ENCODE results near the gene ILF2. TPM values are rescaled to one million over a fixed set of nuclear protein-coding genes. Genes with fewer than 3 reads are reported as not detected.

ILF2 gene
- 274 to 302 TPM (median 282 TPM) in 5 replicates for total RNA-seq (2022; extraction: Qiagen RNA extraction)

GRCh38 chr1:153670859-153671627 lies at the start of gene ILF2:
TSS of gene ILF2 (minus strand) at chr1:153670993. CDS start at chr1:153670922, 71 bp downstream.

GRCh38 chr1:153678519-153679336 lies 7.9 kb upstream of the ILF2 start, which contains the start of gene NPR1:
TSS of gene NPR1 (plus strand) at chr1:153678688. CDS start at chr1:153679109, 421 bp downstream.

GRCh38 chr1:153658400-153659174 lies 12.2 kb downstream of the ILF2 start, which contains the start of gene SNAPIN:
TSS of gene SNAPIN (plus strand) at chr1:153658703. CDS start at chr1:153658744, 41 bp downstream.

DNA sequence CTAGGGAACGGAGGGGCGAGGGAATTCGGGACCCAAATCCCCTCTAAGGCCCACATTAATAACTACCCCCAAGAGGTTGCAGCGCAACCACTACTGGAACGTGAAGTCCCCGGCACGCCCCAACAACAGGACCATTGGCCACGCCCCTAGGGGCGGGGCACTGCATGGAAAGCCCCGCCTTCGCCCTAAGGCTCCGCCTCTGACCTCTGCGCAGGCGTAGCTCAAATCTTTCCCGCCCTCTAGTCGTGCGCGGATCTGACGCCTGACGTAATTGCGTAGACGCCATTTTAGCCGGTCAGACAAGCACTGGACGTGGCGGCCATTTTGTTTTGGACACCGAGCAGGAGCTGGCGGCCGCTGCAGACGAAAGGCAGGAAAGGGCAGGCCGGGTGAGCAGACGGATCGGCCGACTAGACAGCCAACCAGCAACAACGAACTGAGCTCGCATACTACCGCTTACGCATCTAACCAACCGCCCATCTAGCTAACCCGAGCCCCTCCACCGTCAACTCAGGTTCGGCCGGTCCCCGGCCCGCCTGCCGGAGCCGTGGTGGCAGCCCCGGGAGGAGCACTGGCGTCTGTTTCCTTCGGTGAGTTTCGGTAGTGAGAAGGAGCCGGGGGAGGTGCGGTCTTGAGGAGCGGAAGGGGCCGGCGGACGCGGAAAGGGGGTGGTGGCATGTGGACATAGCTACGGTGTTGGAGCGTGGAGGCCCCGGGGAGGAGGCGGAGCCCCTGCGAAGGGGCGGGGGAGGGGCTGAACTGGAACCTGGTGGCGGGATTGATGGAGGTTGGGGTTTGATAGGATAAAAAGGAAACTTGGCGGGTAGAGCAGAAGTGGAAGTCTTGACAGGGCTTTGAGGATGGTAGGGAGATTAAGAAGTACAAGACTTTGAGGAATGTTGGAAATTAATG lies 36.8 kb downstream of the ILF2 start, which contains the start of gene CHTOP:
Gene CHTOP, plus strand, starts transcription at position 313 of the 912 bp plus-strand sequence. CDS start 2,523 bp downstream, outside the sequence.

GRCh38 chr1:153627715-153628626 lies 42.8 kb downstream of the ILF2 start, which contains the start of gene S100A1:
TSS of gene S100A1 (plus strand) at chr1:153628434. CDS start at chr1:153630522, 2,088 bp downstream.

DNA sequence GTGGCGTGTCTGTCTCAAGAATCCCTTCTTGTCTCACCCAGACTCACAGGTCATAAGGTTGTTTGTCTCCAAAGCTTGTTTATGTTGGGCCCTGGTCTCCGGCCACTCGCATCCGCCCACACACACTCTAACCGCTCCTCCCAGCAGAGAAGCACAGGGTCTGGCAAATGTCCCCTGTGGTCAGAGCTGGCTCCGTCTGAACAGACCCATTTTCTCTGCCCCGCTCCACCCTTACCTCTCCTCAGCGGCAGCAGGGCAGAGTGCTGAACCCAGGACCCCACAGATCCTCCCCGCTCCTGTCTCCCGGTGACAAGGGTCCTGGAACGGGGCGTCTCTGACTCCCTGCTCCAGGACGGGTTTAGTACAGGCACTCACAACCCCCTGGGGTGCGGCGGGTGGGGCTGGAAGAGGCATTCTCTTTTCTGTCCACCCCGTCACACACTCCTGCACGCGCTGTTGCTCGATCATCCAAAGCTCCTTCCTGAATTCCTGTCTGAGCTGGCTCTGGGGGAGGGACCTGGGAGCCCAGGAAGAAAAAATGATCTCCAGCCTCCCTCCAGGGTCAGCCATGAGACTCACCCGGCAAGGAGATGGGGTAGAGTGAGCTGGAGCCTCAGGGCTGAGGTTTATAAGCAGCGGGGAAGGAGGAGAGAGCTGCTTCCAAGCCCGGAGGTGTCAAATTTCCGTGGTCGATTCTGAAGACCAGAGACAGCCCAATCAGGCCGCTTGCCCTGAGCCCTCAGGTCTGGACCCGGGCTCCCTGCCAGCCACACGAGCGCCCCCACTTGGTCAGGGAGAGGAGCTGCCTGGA lies 43.7 kb downstream of the ILF2 start, which contains the start of gene S100A13:
Gene S100A13, minus strand, starts transcription at position 602 of the 811 bp plus-strand sequence. CDS start 1,033 bp downstream, outside the sequence.

DNA sequence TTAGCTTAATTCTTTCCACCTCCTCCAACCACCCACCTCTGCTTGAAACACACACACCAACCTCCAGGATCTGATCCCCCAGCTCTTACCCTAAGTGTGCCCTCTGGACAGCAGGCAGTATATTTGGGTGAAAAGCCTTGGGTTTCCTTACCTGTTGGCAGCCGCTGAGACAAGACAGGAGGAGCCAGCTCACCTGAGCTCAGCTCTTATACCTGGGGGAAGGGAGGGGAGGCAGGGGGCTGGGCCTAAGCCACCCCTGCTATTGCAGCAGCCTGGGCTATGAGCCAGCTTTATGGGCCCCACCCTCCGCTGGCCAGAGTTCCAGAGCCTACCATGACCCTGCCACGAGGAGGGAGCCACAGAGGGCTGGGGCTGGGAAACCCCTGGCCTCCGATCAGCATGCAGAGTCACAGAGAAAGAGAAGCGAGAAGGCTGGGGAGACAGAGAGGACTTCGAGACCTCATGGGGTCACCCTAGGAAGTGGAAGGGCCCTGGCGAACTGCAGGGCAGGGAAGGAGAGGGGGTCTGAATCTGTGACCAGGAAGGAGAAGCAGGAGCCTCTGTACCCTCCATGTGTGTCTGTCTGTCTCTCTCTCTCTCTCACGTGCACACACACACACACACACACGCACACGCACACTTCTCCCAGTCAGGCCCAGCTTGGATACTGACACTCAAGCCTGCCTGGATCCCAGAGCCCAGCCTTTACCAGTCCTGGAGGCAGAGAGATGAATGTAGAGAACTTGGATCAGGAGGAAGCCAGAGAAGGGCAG lies 54.5 kb downstream of the ILF2 start, which contains the start of gene S100A14:
Gene S100A14, minus strand, starts transcription at position 182 of the 773 bp plus-strand sequence. CDS start 467 bp downstream, outside the sequence.

GRCh38 chr1:153612755-153613331 lies 58.0 kb downstream of the ILF2 start, which contains the start of gene S100A16:
TSS of gene S100A16 (minus strand) at chr1:153613137. CDS start at chr1:153608151, 4,986 bp downstream.

Other genes with a start within 250 kb of the ILF2 start
- not detected in 5 replicates for gene S100A7, start 210.3 kb downstream of the ILF2 start, total RNA-seq (2022; extraction: Qiagen RNA extraction)
- gene S100A6, start 135.0 kb downstream of the ILF2 start, total RNA-seq (2022; extraction: Qiagen RNA extraction), result 2,947 to 3,960 TPM (median 3,059 TPM) in 5 replicates
- 0.50 to 1.9 TPM (median 0.75 TPM) in 5 replicates for gene S100A5, start 130.1 kb downstream of the ILF2 start, total RNA-seq (2022; extraction: Qiagen RNA extraction)
- 1,278 to 1,937 TPM (median 1,356 TPM) in 5 replicates for gene S100A4, start 125.2 kb downstream of the ILF2 start, total RNA-seq (2022; extraction: Qiagen RNA extraction)
- gene S100A3, start 121.7 kb downstream of the ILF2 start, total RNA-seq (2022; extraction: Qiagen RNA extraction), result 120 to 134 TPM (median 130 TPM) in 5 replicates
- 22.8 to 28.7 TPM (median 26.8 TPM) in 5 replicates for gene S100A2, start 105.1 kb downstream of the ILF2 start, total RNA-seq (2022; extraction: Qiagen RNA extraction)
- gene S100A16, start 57.9 kb downstream of the ILF2 start, total RNA-seq (2022; extraction: Qiagen RNA extraction), result 467 to 520 TPM (median 496 TPM) in 5 replicates
- 0.21 to 0.50 TPM (median 0.35 TPM) in 5 replicates for gene S100A14, start 54.7 kb downstream of the ILF2 start, total RNA-seq (2022; extraction: Qiagen RNA extraction)
- gene S100A13, start 43.5 kb downstream of the ILF2 start, total RNA-seq (2022; extraction: Qiagen RNA extraction), result 145 to 196 TPM (median 153 TPM) in 5 replicates
- 0.44 to 0.87 TPM (median 0.70 TPM) in 5 replicates for gene S100A1, start 42.6 kb downstream of the ILF2 start, total RNA-seq (2022; extraction: Qiagen RNA extraction)
- 74.8 to 81.8 TPM (median 78.0 TPM) in 5 replicates for gene CHTOP, start 36.9 kb downstream of the ILF2 start, total RNA-seq (2022; extraction: Qiagen RNA extraction)
- gene SNAPIN, start 12.3 kb downstream of the ILF2 start, total RNA-seq (2022; extraction: Qiagen RNA extraction), result 55.1 to 60.1 TPM (median 56.8 TPM) in 5 replicates
- gene NPR1, start 7.7 kb upstream of the ILF2 start, total RNA-seq (2022; extraction: Qiagen RNA extraction), result 1.6 to 3.2 TPM (median 2.3 TPM) in 5 replicates
- 14.7 to 23.4 TPM (median 23.0 TPM) in 5 replicates for gene INTS3, start 57.1 kb upstream of the ILF2 start, total RNA-seq (2022; extraction: Qiagen RNA extraction)
- 1.1 to 2.0 TPM (median 1.5 TPM) in 5 replicates for gene SLC27A3, start 104.4 kb upstream of the ILF2 start, total RNA-seq (2022; extraction: Qiagen RNA extraction)

Data from A549 treated with dexamethasone at 1 μM for 4 hours (cell line).